Right lung (tissue), 10 donors: ENCODE results near the gene ARID5A. TPM values are rescaled to one million over a fixed set of nuclear protein-coding genes. Genes with fewer than 3 reads are reported as not detected.
A peak's percentile ranks its signal among the peaks of the same experiment; 100 is the strongest.
"Not testable (repeated sequence)": the region's sequence is repeated elsewhere in the genome, so short reads cannot be mapped to it uniquely, and the experiment has no call there.

Experiments
- DNase-seq, 2 donors: peaks; one replicate each; pipeline ENCODE4 v3.0.0-alpha.2; 2013
- long read RNA-seq, 8 donors: transcript quantifications; one replicate each; lab custom pipeline, GENCODE V29; 2026
- polyA plus RNA-seq, 5 donors: library from polyadenylated mRNA; unstranded; fragments of 120-200 nt; gene quantifications; one replicate each; pipeline versions ENCODE4 v1.2.1 to v1.2.3, GENCODE V29; 2013; ENCODE audit warnings: inconsistent platforms in 1 of 5, low replicate concordance in 1 of 5; ENCODE audit not compliant: insufficient read length in 5 of 5, insufficient read depth in 1 of 5

The ARID5A gene
- polyA plus RNA-seq = 10 to 100 TPM in 1 of 5 donors, 1 to 10 TPM in 4; 5.6 to 10.3 (median 6.9) TPM
- long read RNA-seq, donor 1, partial matches to known transcripts = 0 of 2 reads
- long read RNA-seq, donor 1, other reads (novel, unspliced or antisense) = 0 of 2 reads
- long read RNA-seq, donor 2, partial matches to known transcripts = 0 of 1 reads
- long read RNA-seq, donor 2, other reads (novel, unspliced or antisense) = 0 of 1 reads
- long read RNA-seq, donor 3, partial matches to known transcripts = 0 of 3 reads
- long read RNA-seq, donor 3, other reads (novel, unspliced or antisense) = 0 of 3 reads
- long read RNA-seq, donor 4, partial matches to known transcripts = 0 of 1 reads
- long read RNA-seq, donor 4, other reads (novel, unspliced or antisense) = 0 of 1 reads
- long read RNA-seq, donor 5, partial matches to known transcripts = 0 of 3 reads
- long read RNA-seq, donor 5, other reads (novel, unspliced or antisense) = 0 of 3 reads
- long read RNA-seq, donor 6, partial matches to known transcripts = 0 of 4 reads
- long read RNA-seq, donor 6, other reads (novel, unspliced or antisense) = 0 of 4 reads
- long read RNA-seq, donor 7, partial matches to known transcripts = 0 of 4 reads
- long read RNA-seq, donor 7, other reads (novel, unspliced or antisense) = 0 of 4 reads
- long read RNA-seq, donor 8, partial matches to known transcripts = 0 of 2 reads
- long read RNA-seq, donor 8, other reads (novel, unspliced or antisense) = 0 of 2 reads

GRCh38 chr2:96536445-96537065, at the start of gene ARID5A:
Gene ARID5A (plus strand): TSS chr2:96536752. CDS start chr2:96536827, 75 bp downstream.
- peak; percentile 92 to 93 for DNase-seq

- DNase-seq = no peak
Measured at GRCh38 chr2:96489261-96489660, 47.3 kb upstream of the ARID5A start.

GRCh38 chr2:96489663-96490062, 46.9 kb upstream of the ARID5A start:
- DNase-seq = no peak

GRCh38 chr2:96491860-96492497, 44.6 kb upstream of the ARID5A start:
- DNase-seq = no peak

GRCh38 chr2:96493072-96493471, 43.5 kb upstream of the ARID5A start:
- DNase-seq = no peak

- DNase-seq = no peak
Measured at GRCh38 chr2:96494188-96494587, 42.4 kb upstream of the ARID5A start.

GRCh38 chr2:96495982-96496629, 40.4 kb upstream of the ARID5A start:
- DNase-seq = no peak

- no peak for DNase-seq
Measured at GRCh38 chr2:96498021-96498431, 38.5 kb upstream of the ARID5A start.

- not testable (repeated sequence) for DNase-seq
Measured at GRCh38 chr2:96498611-96499010, 37.9 kb upstream of the ARID5A start.

GRCh38 chr2:96499061-96499960, 37.2 kb upstream of the ARID5A start:
- no peak for DNase-seq

- no peak for DNase-seq
Measured at GRCh38 chr2:96500385-96501066, 36.0 kb upstream of the ARID5A start.

GRCh38 chr2:96501471-96501874, 35.1 kb upstream of the ARID5A start:
- DNase-seq = no peak

- no peak for DNase-seq
Measured at GRCh38 chr2:96501886-96502810, 34.4 kb upstream of the ARID5A start.

- DNase-seq = no peak
Measured at GRCh38 chr2:96502891-96503636, 33.5 kb upstream of the ARID5A start.

GRCh38 chr2:96503637-96504243, 32.8 kb upstream of the ARID5A start:
- DNase-seq = no peak

- no peak for DNase-seq
Measured at GRCh38 chr2:96505231-96505889, 31.2 kb upstream of the ARID5A start, which contains the start of gene NEURL3. Gene NEURL3 (minus strand): TSS chr2:96505357. CDS start chr2:96505286, 71 bp downstream.
